ENCODE data around the gene OR13D1.
"Not testable (repeated sequence)": the region's sequence is repeated elsewhere in the genome, so short reads cannot be mapped to it uniquely, and the experiment has no call there.

Gene OR13D1

GRCh38 chr9:104694218-104694617 lies at the start of gene OR13D1:
TSS of gene OR13D1 (plus strand) at chr9:104694518. CDS start at chr9:104694518, 0 bp downstream.
- no peak within 1 kb of the TSS for H3K4me3 ChIP-seq
- no peak for TF ChIP-seq CTCF (IDR thresholded peaks at IDR 0.05)
- no peak within 1 kb of the TSS for H3K27ac ChIP-seq
- no peak for DNase-seq (ENCODE audit: low spot score)

- H3K4me3 ChIP-seq, result no peak overlapping the region
- H3K27ac ChIP-seq, result no peak overlapping the region
- no peak for DNase-seq (ENCODE audit: low spot score)
- TF ChIP-seq CTCF (IDR thresholded peaks at IDR 0.05), result no peak
Measured at GRCh38 chr9:104658496-104659195, 35.7 kb upstream of the OR13D1 start.

GRCh38 chr9:104675611-104676010 lies 18.7 kb upstream of the OR13D1 start:
- H3K27ac ChIP-seq, result no peak overlapping the region
- TF ChIP-seq CTCF (IDR thresholded peaks at IDR 0.05), result no peak
- DNase-seq (ENCODE audit: low spot score), result no peak

GRCh38 chr9:104682642-104683041 lies 11.7 kb upstream of the OR13D1 start:
- no peak for TF ChIP-seq CTCF (IDR thresholded peaks at IDR 0.05)
- Histone ChIP-seq H3K27ac (no peak overlapping the region), H3K4me3 (no peak overlapping the region)
- no peak for DNase-seq (ENCODE audit: low spot score)

More at GRCh38 chr9:104675611-104676010, 18.7 kb upstream of the OR13D1 start:
- no peak overlapping the region for H3K4me3 ChIP-seq

- Histone ChIP-seq H3K4me3 (no peak overlapping the region), H3K27ac (no peak overlapping the region)
- no peak for TF ChIP-seq CTCF (IDR thresholded peaks at IDR 0.05)
- no peak for DNase-seq (ENCODE audit: low spot score)
Measured at GRCh38 chr9:104686081-104686480, 8.2 kb upstream of the OR13D1 start.

GRCh38 chr9:104700306-104700705 lies 6.0 kb downstream of the OR13D1 start:
- DNase-seq (ENCODE audit: low spot score), result no peak
- no peak for TF ChIP-seq CTCF (IDR thresholded peaks at IDR 0.05)
- H3K4me3 ChIP-seq, result no peak overlapping the region
- no peak overlapping the region for H3K27ac ChIP-seq

- H3K4me3 ChIP-seq; H3K27ac ChIP-seq; DNase-seq (ENCODE audit: low spot score): not testable (repeated sequence)
Measured at GRCh38 chr9:104708737-104709136, 14.4 kb downstream of the OR13D1 start.

Data from coronary artery (tissue), 2 donors.